ENCODE measurements around the gene HMGB2.

DNA sequence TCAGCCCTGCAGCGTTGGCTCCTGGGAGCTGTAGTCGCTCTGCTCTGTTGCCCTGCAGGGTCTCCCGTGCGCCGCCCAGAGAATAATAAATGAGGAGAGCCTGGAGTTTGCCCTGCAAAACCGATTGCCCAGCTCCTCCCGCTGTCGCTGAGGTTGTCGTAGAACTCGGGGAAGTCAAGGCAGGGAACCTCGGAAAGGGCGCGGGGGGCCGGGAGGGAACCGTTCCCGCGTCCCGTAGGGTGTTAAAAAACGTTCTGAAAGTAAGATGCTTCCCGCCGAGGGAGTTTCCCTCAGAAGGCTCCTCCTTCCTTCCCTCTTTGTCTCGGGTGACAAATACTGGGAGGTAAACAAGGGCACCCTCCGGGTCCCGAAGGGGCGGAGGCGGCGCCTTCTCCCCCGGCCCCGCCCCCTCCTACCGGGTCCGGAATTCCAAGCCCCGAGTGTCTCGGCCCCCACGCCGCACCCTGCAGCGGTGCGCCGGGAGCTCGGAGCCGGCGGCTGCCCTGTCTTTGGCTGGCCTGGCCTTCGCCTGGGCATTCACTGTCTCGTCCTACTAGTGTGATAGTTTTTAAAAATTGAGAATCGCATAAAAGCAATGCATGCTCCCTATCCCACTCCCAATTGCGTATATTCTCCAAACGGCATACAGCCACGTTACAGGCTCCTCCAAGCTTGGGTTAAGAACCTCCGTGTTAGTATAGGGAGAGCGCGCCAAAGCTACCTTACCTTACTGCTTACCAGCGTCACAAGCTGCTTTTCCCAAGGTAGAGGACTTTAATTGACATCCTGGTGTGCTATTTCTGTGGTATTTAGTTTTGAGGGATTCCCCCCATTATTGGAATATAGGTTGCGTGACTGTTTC is 964 bp upstream of the HMGB2 start:
- TF ChIP-seq SMC3 (conservative IDR thresholded peaks at IDR 0.05; ENCODE audit: poor library complexity), result peak; percentile 19
- no peak for TF ChIP-seq EZH2 (IDR thresholded peaks at IDR 0.05; ENCODE audit: borderline replicate concordance, insufficient read depth, low read length, poor library complexity, severe bottlenecking)
